ENCODE measurements around the gene NOS1AP.
"Not testable (repeated sequence)": the region's sequence is repeated elsewhere in the genome, so short reads cannot be mapped to it uniquely, and the experiment has no call there.

The NOS1AP gene

GRCh38 chr1:162060314-162060713, 9.2 kb upstream of the NOS1AP start:
- no peak for DNase-seq

- DNase-seq, result no peak
These were observed 6.9 kb upstream of the NOS1AP start for GRCh38 chr1:162062542-162063015.

- no peak for DNase-seq
These were observed 4.5 kb upstream of the NOS1AP start for GRCh38 chr1:162065016-162065415.

GRCh38 chr1:162066836-162067235, 2.7 kb upstream of the NOS1AP start:
- DNase-seq, result not testable (repeated sequence)

- no peak for DNase-seq
These were observed 2.0 kb upstream of the NOS1AP start for GRCh38 chr1:162067466-162067865.

GRCh38 chr1:162068301-162068700, 1.2 kb upstream of the NOS1AP start:
- DNase-seq, result no peak

- DNase-seq, result no peak
These were observed 730 bp downstream of the NOS1AP start for GRCh38 chr1:162070094-162070748.

- DNase-seq, result no peak
These were observed 1.3 kb downstream of the NOS1AP start for GRCh38 chr1:162070825-162071224.

- DNase-seq, result no peak
These were observed 3.2 kb downstream of the NOS1AP start for GRCh38 chr1:162072740-162073139.

GRCh38 chr1:162074276-162075005, 5.0 kb downstream of the NOS1AP start:
- no peak for DNase-seq

GRCh38 chr1:162075862-162076261, 6.4 kb downstream of the NOS1AP start:
- DNase-seq, result no peak

GRCh38 chr1:162077648-162078299, 8.3 kb downstream of the NOS1AP start:
- DNase-seq, result no peak

- DNase-seq, result no peak
These were observed 9.5 kb downstream of the NOS1AP start for GRCh38 chr1:162079030-162079429.

GRCh38 chr1:162080472-162081015, 11.1 kb downstream of the NOS1AP start:
- DNase-seq, result no peak

- DNase-seq, result no peak
These were observed 11.8 kb downstream of the NOS1AP start for GRCh38 chr1:162081316-162081715.

- DNase-seq, result not testable (repeated sequence)
These were observed 12.6 kb downstream of the NOS1AP start for GRCh38 chr1:162082080-162082479.

GRCh38 chr1:162083273-162083672, 13.8 kb downstream of the NOS1AP start:
- no peak for DNase-seq

GRCh38 chr1:162085991-162086390, 16.5 kb downstream of the NOS1AP start:
- DNase-seq, result no peak

GRCh38 chr1:162087111-162087510, 17.6 kb downstream of the NOS1AP start:
- no peak for DNase-seq

GRCh38 chr1:162087574-162087973, 18.1 kb downstream of the NOS1AP start:
- DNase-seq, result no peak

GRCh38 chr1:162088281-162088969, 18.9 kb downstream of the NOS1AP start:
- DNase-seq, result no peak

- DNase-seq, result no peak
These were observed 20.3 kb downstream of the NOS1AP start for GRCh38 chr1:162089748-162090147.

- no peak for DNase-seq
These were observed 20.9 kb downstream of the NOS1AP start for GRCh38 chr1:162090378-162090777.
